GM10266 (cell line): Measurements from ENCODE around the gene UBE2L3.
A peak's percentile ranks its signal among the peaks of the same experiment; 100 is the strongest.
"Not testable (repeated sequence)": the region's sequence is repeated elsewhere in the genome, so short reads cannot be mapped to it uniquely, and the experiment has no call there.

Source experiments
- DNase-seq: peaks from one replicate; pipeline ENCODE4 v3.0.0; 2012; ENCODE audit errors: extremely low spot score
- TF ChIP-seq, protein P1 (sequence below): IDR thresholded peaks from 2 replicates; pipeline ENCODE4 v1.5.1; 2012; ENCODE audit warnings: mild to moderate bottlenecking, low read depth; ENCODE audit not compliant: control insufficient read depth, insufficient read depth; ENCODE audit errors: missing control alignments

UBE2L3 gene

DNA sequence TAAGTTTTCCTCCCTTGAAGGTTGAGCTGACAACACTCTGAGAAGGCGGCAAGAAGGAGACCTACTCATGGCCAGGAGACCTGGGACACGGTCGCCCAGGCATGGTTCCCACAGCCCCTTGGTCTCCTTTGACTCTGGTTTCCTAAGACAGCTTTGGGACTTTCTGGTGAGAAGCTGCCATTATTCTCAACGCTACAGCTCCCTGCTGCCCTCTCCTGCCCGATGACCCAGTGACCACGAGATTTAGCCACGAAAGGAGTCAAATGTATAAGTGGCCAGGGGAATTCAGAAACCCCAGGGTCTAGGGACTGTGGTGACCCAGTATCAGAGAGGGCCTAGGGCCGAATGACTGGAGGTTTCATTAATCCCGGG, 73.9 kb downstream of the UBE2L3 start:
- TF ChIP-seq, protein P1, sequence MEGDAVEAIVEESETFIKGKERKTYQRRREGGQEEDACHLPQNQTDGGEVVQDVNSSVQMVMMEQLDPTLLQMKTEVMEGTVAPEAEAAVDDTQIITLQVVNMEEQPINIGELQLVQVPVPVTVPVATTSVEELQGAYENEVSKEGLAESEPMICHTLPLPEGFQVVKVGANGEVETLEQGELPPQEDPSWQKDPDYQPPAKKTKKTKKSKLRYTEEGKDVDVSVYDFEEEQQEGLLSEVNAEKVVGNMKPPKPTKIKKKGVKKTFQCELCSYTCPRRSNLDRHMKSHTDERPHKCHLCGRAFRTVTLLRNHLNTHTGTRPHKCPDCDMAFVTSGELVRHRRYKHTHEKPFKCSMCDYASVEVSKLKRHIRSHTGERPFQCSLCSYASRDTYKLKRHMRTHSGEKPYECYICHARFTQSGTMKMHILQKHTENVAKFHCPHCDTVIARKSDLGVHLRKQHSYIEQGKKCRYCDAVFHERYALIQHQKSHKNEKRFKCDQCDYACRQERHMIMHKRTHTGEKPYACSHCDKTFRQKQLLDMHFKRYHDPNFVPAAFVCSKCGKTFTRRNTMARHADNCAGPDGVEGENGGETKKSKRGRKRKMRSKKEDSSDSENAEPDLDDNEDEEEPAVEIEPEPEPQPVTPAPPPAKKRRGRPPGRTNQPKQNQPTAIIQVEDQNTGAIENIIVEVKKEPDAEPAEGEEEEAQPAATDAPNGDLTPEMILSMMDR, result peak; percentile 42
- no peak for DNase-seq

DNA sequence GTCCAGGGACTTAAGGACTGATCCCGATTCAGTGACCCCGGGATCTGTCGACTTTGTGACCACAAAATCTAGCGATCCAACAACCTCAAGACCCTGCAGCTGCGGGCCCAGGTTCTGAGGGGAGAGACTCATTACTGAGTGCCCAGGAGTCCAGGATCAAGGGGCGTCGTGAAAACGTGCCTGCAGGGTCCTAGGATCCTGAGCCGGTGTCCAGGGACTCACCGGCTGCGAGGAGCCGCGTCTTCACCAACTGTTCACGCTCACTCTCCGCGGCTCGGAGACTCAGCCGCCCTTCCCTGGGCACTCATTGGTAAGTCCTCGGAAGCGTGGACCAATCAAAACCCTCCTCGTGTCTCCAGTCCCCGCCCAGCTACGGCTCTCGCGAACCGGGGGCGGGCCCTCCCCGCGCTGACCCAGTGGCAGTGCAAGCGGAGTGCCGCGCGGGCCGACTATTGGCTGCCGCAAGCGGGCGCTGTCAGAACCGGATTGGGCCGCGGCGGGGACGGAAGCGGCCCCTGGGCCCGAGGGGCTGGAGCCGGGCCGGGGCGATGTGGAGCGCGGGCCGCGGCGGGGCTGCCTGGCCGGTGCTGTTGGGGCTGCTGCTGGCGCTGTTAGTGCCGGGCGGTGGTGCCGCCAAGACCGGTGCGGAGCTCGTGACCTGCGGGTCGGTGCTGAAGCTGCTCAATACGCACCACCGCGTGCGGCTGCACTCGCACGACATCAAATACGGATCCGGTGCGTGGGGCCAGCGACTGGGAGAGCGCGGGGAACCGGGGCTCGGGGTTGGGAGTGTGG, 74.5 kb downstream of the UBE2L3 start, which contains the start of gene SDF2L1:
SDF2L1 (plus strand) TSS at position 514 of the 795 bp plus-strand sequence; CDS start at position 549, 35 bp downstream.
- DNase-seq, result peak; percentile 99
- TF ChIP-seq, protein P1, result peak; percentile 12

- TF ChIP-seq, protein P1, result peak; percentile 70
- DNase-seq, result peak; percentile 79
Observed at GRCh38 chr22:21642584-21643448, 75.3 kb downstream of the UBE2L3 start.

DNA sequence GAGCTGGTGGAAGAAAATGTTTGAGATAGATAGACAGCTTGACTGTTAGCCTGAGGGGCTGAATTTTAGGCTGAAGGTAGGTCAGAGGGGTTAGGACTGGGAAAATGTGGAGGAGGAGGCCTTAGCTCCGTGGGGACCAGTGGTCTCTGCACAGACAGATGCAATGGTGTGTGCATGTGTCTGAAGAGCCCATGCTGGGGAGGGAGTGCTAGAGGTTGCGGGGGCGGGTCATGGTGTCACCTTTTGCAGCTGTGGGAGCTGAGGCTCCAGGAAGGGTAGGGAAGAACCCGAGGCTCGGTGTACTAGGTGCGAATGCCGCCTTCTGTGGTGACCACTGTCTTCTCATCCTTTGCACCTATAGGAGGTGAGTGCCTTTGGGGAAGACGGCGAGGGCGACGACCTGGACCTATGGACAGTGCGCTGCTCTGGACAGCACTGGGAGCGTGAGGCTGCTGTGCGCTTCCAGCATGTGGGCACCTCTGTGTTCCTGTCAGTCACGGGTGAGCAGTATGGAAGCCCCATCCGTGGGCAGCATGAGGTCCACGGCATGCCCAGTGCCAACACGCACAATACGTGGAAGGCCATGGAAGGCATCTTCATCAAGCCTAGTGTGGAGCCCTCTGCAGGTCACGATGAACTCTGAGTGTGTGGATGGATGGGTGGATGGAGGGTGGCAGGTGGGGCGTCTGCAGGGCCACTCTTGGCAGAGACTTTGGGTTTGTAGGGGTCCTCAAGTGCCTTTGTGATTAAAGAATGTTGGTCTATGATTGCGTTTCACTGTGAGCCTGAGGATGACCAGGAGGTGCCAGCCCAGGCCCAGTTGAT, 76.2 kb downstream of the UBE2L3 start:
- TF ChIP-seq, protein P1, result peak; percentile 40

GRCh38 chr22:21645513-21645912, 78.0 kb downstream of the UBE2L3 start:
- not testable (repeated sequence) for DNase-seq

More for the DNA sequence above, 76.2 kb downstream of the UBE2L3 start:
- DNase-seq, result no peak

DNA sequence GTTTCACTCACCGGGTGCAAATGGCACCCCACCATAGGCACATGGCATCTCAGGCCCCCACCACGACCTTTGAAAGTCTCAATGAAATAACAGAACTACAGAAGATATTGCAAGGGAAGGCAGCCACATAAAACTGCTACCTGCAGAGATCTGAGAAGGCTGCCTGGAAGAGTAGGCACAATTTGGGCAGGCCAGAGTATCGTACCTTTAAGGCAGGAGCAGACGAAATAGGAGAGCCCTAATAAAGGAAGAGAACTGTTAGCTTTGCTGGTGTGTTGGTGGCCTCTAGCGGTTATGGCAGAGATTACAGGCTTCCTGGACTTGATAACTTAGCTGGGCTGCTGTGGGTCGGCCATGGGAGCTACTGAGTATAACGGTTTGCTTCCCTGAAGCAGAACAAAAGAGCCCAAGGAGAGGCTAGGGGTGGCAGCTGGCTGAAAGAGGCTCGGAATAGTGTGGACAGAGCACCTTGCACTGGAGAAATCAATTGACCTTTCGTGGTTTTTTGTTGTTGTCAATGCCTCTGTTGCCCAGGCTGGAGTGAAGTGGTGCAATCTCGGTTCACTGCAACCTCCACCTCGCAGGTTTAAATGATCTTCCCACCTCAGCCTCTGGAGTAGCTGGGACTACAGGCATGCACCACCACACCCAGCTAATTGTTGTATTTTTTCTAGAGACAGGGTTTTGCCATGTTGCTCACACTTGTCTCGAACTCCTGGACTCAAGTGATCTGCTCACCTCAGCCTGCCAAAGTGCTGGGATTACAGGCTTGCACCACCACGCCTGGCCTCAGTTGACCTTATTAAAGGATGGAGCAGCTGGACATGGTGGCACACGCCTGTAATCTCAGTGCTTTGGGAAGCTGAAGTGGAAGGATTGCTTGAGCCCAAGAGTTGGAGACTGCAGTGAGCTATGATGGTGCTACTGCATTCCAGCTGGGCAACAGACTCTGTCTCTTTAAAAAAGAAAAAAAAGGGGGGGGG, 79.4 kb downstream of the UBE2L3 start:
- TF ChIP-seq, protein P1, result peak; percentile 89
- DNase-seq, result peak; percentile 81
